HUDEP-2 (cell line): Measurements from ENCODE around the gene NDUFB8.
"Not testable (repeated sequence)": the region's sequence is repeated elsewhere in the genome, so short reads cannot be mapped to it uniquely, and the experiment has no call there.

ENCODE experiments used
- DNase-seq, 76 experiments: peaks; one replicate each; lab custom pipeline; 2025; ENCODE audit not compliant: unreplicated experiment in 76 of 76; lab: John Stamatoyannopoulos, UW

Gene NDUFB8

GRCh38 chr10:100529475-100530298 lies at the start of gene NDUFB8:
NDUFB8 (minus strand) TSS chr10:100529871; CDS start chr10:100529851, 20 bp downstream.
- DNase-seq: peak in 75 of 76 experiments; percentile 7 to 87 (median 73)

GRCh38 chr10:100576282-100576635 lies 46.6 kb upstream of the NDUFB8 start:
- no peak for DNase-seq

GRCh38 chr10:100575585-100576281 lies 46.1 kb upstream of the NDUFB8 start:
- no peak for DNase-seq

- not testable (repeated sequence) for DNase-seq
Observed at GRCh38 chr10:100575146-100575545, 45.5 kb upstream of the NDUFB8 start.

- DNase-seq: no peak
Observed at GRCh38 chr10:100571084-100571856, 41.6 kb upstream of the NDUFB8 start.

- DNase-seq: peak in 2 of 76 experiments; percentile 5 to 10
Observed at GRCh38 chr10:100570506-100570905, 40.8 kb upstream of the NDUFB8 start.

GRCh38 chr10:100569687-100570481 lies 40.2 kb upstream of the NDUFB8 start:
- no peak for DNase-seq

- no peak for DNase-seq
Observed at GRCh38 chr10:100568912-100569311, 39.2 kb upstream of the NDUFB8 start.

- no peak for DNase-seq
Observed at GRCh38 chr10:100567826-100568225, 38.2 kb upstream of the NDUFB8 start.

- no peak for DNase-seq
Observed at GRCh38 chr10:100567249-100567648, 37.6 kb upstream of the NDUFB8 start.

- DNase-seq: no peak
Observed at GRCh38 chr10:100566561-100566960, 36.9 kb upstream of the NDUFB8 start.

GRCh38 chr10:100565206-100565985 lies 35.7 kb upstream of the NDUFB8 start:
- peak in 1 of 76 experiments; percentile 10 for DNase-seq

GRCh38 chr10:100562008-100562672 lies 32.5 kb upstream of the NDUFB8 start:
- peak in 73 of 76 experiments; percentile 9 to 89 (median 75) for DNase-seq

- DNase-seq: peak in 1 of 76 experiments; percentile 6
Observed at GRCh38 chr10:100561005-100561404, 31.3 kb upstream of the NDUFB8 start.

- DNase-seq: no peak
Observed at GRCh38 chr10:100560248-100560647, 30.6 kb upstream of the NDUFB8 start.

GRCh38 chr10:100554902-100555301 lies 25.2 kb upstream of the NDUFB8 start:
- DNase-seq: no peak

- no peak for DNase-seq
Observed at GRCh38 chr10:100553929-100554328, 24.3 kb upstream of the NDUFB8 start.

- no peak for DNase-seq
Observed at GRCh38 chr10:100551738-100552137, 22.1 kb upstream of the NDUFB8 start.

GRCh38 chr10:100551196-100551595 lies 21.5 kb upstream of the NDUFB8 start:
- no peak for DNase-seq
